GM12878 (cell line): ENCODE results near the gene SLC39A7. TPM values are rescaled to one million over a fixed set of nuclear protein-coding genes. Genes with fewer than 3 reads are reported as not detected.

Experiments
- ATAC-seq: fragments of 200-7000 bp; cut with Tn5 transposase; 3 replicates; pipeline ENCODE4 v1.9.1; 2020; ENCODE audit warnings: mild to moderate bottlenecking, moderate library complexity
- BruUV-seq: library from RNA; stranded (reverse); fragments of 400-500 nt; replicated peaks from 2 replicates; lab custom pipeline; 2021; lab: Mats Ljungman, UMichigan
- CTCF ChIA-PET: fragments of 300-600 bp; sonication (Branson Sonifier 250); formaldehyde crosslinking; extraction: SDS; loops from one replicate; lab custom pipeline; 2021; ENCODE audit warnings: inconsistent platforms; lab: Yijun Ruan, JAX
- POLR2A ChIA-PET: fragments of 350-600 bp; formaldehyde crosslinking; extraction: SDS; loops from one replicate; lab custom pipeline; 2021; ENCODE audit warnings: inconsistent platforms; lab: Charles Lee
- RAD21 ChIA-PET: fragments of 300-600 bp; sonication (Branson Sonifier 250); formaldehyde crosslinking; loops from one replicate; lab custom pipeline; 2023; ENCODE audit warnings: antibody characterized with exemption; ENCODE audit not compliant: unreplicated experiment; lab: Charles Lee
- SMC1A ChIA-PET: fragments of 300-600 bp; sonication (Branson Sonifier 250); formaldehyde crosslinking; loops from one replicate; lab custom pipeline; 2023; ENCODE audit not compliant: unreplicated experiment, uncharacterized antibody; lab: Charles Lee
- DNase-seq: peaks from one replicate; pipeline ENCODE4 v3.0.0-alpha.2; 2011; ENCODE audit warnings: low read depth, low spot score
- FAIRE-seq: peaks from 3 replicates; lab custom pipeline; 2011; peaks lifted over from hg19 to GRCh38; lab: Jason Lieb, UNC
- H2AFZ ChIP-seq: 2 replicates; pipeline ENCODE4 v1.6.0; 2011; ENCODE audit warnings: low read depth, low read length, control low read depth; ENCODE audit not compliant: control insufficient read depth
- H3K27ac ChIP-seq: 2 replicates; pipeline ENCODE4 v1.5.1; 2011; ENCODE audit warnings: control low read depth; ENCODE audit not compliant: control insufficient read depth, insufficient read depth
- H3K27me3 ChIP-seq, 2 experiments: replicated peaks in 1 of 2; 2 replicates each; pipeline versions ENCODE4 v1.6.0 to v1.6.1; 2011; ENCODE audit warnings: low read length in 1 of 2; ENCODE audit not compliant: control insufficient read depth in 2 of 2, insufficient read depth in 2 of 2
- H3K36me3 ChIP-seq, 2 experiments: 2 replicates each; pipeline ENCODE4 v1.5.1; 2011; ENCODE audit warnings: low read length in 1 of 2; ENCODE audit not compliant: control insufficient read depth in 2 of 2, insufficient read depth in 2 of 2
- H3K4me1 ChIP-seq: 2 replicates; pipeline ENCODE4 v1.6.1; 2011; ENCODE audit warnings: mild to moderate bottlenecking, low read length, moderate library complexity, mixed read lengths; ENCODE audit not compliant: control insufficient read depth, insufficient read depth
- H3K4me2 ChIP-seq: 2 replicates; pipeline ENCODE4 v1.6.0; 2011; ENCODE audit warnings: control low read depth; ENCODE audit not compliant: control insufficient read depth, insufficient read depth
- H3K4me3 ChIP-seq: fragments of 200-600 bp; sonication (generic); 2 replicates; pipeline ENCODE4 v1.5.1; 2016
- H3K79me2 ChIP-seq: 2 replicates; pipeline ENCODE4 v1.6.0; 2011; ENCODE audit warnings: low read length; ENCODE audit not compliant: control insufficient read depth, insufficient read depth
- H3K9ac ChIP-seq: 2 replicates; pipeline ENCODE4 v1.8.0; 2011; ENCODE audit warnings: low read length, control low read depth, mixed read lengths; ENCODE audit not compliant: control insufficient read depth, insufficient read depth
- H3K9me3 ChIP-seq: replicated peaks from 3 replicates; pipeline ENCODE4 v1.5.1; 2011; ENCODE audit warnings: mild to moderate bottlenecking, low read length; ENCODE audit not compliant: control insufficient read depth, insufficient read depth
- H4K20me1 ChIP-seq: 2 replicates; pipeline ENCODE4 v1.6.0; 2011; ENCODE audit not compliant: control insufficient read depth, insufficient read depth
- CBFB ChIP-seq: IDR thresholded peaks from 2 replicates; pipeline ENCODE4 v1.6.1; 2016; ENCODE audit warnings: antibody characterized with exemption, low read depth
- DPF2 ChIP-seq: fragments of 450-650 bp; IDR thresholded peaks from 2 replicates; pipeline ENCODE4 v1.6.1; 2017; ENCODE audit warnings: mild to moderate bottlenecking
- FOXM1 ChIP-seq: IDR thresholded peaks from 2 replicates; pipeline ENCODE4 v1.6.1; 2012; ENCODE audit warnings: low read depth, mild to moderate bottlenecking, inconsistent platforms, low read length, moderate library complexity
- GATAD2B ChIP-seq: fragments of 450-650 bp; conservative IDR thresholded peaks from 2 replicates; pipeline ENCODE4 v1.6.1; 2017; ENCODE audit warnings: low read depth, mild to moderate bottlenecking, moderate library complexity
- HDAC2 ChIP-seq: fragments of 200-600 bp; sonication (generic); IDR thresholded peaks from 2 replicates; pipeline ENCODE4 v1.6.1; 2017
- KLF5 ChIP-seq: fragments of 450-650 bp; IDR thresholded peaks from 2 replicates; pipeline ENCODE4 v1.6.1; 2014; ENCODE audit warnings: mild to moderate bottlenecking; ENCODE audit not compliant: partially characterized antibody
- NR2C1 ChIP-seq: fragments of 450-650 bp; IDR thresholded peaks from 2 replicates; pipeline ENCODE4 v1.6.1; 2017; ENCODE audit warnings: antibody characterized with exemption, mild to moderate bottlenecking, moderate library complexity
- POU2F2 ChIP-seq: IDR thresholded peaks from 3 replicates; pipeline ENCODE4 v1.6.1; 2011; ENCODE audit warnings: low read depth, mild to moderate bottlenecking, low read length, borderline replicate concordance
- SP1 ChIP-seq: IDR thresholded peaks from one replicate; pipeline ENCODE4 v1.6.1; 2011; ENCODE audit warnings: low read depth, low read length
- SREBF2 ChIP-seq: IDR thresholded peaks from 2 replicates; pipeline ENCODE4 v1.6.1; 2012; ENCODE audit warnings: mild to moderate bottlenecking, low read length
- WGBS: methylation state at CpG from one replicate; pipeline ENCODE4 v1.1.6; 2016; ENCODE audit warnings: low lambda C conversion rate; ENCODE audit not compliant: insufficient replicate concordance, insufficient coverage; ENCODE audit errors: missing lambda C conversion rate; 5-methylcytosine and 5-hydroxymethylcytosine counted together
- in situ Hi-C: fragments of 300-500 bp; cut with MboI; formaldehyde crosslinking; loops from 9 replicates; pipeline ENCODE4 v1.14.3; 2018; ENCODE audit warnings: mixed read lengths
- intact Hi-C: fragments of 100-400 bp; cut with micrococcal nuclease; formaldehyde crosslinking; loops from one replicate; pipeline ENCODE4 v1.14.2; 2022; ENCODE audit not compliant: unreplicated experiment
- polyA plus RNA-seq, 11 experiments: library from polyadenylated mRNA; depleted of rRNA in 4 of 11; unstranded in 6 of 11; stranded (reverse) in 5 of 11; fragments of >200 nt; fragmentation: Nextera tagmentation in 4 of 11; fragmentation: Illumina TruSeq in 1 of 11; extraction: Ambion mirVana in 4 of 11; extraction: Trizol in 1 of 11; gene quantifications; 1 replicate in 1 of 11; 2 replicates in 10 of 11; pipeline versions ENCODE4 v1.2.1 to v1.2.3, GENCODE V29; 2011 to 2016; ENCODE audit warnings: inconsistent platforms in 2 of 11, missing spikeins in 2 of 11, low read depth in 1 of 11
- total RNA-seq, 4 experiments: library from RNA; depleted of rRNA in 3 of 4; stranded (reverse); fragments of >200 nt in 3 of 4; fragmentation: Illumina TruSeq in 1 of 4; extraction: Trizol in 1 of 4; gene quantifications; 2 replicates each; pipeline versions ENCODE4 v1.2.1 to v1.2.3, GENCODE V29; 2013 to 2021
- TF ChIP-seq, protein P1 (sequence below): fragments of 450-650 bp; IDR thresholded peaks from 2 replicates; pipeline ENCODE4 v1.6.1; 2018; ENCODE audit warnings: mild to moderate bottlenecking, low read depth, moderate library complexity; ENCODE audit not compliant: partially characterized antibody
- TF ChIP-seq, protein P2 (sequence below): fragments of 450-650 bp; IDR thresholded peaks from 2 replicates; pipeline ENCODE4 v1.6.1; 2016; ENCODE audit warnings: mild to moderate bottlenecking
- TF ChIP-seq, protein P3 (sequence below): fragments of 450-650 bp; IDR thresholded peaks from 2 replicates; pipeline ENCODE4 v1.6.1; 2016; ENCODE audit warnings: mild to moderate bottlenecking

SLC39A7 gene
- total and polyA plus RNA-seq, 10 of the 15 experiments (the other 5 are each of a cell fraction or from before 2014, with no cell fraction given) = 7.3 to 63.1 (median 40.6) TPM

DNA sequence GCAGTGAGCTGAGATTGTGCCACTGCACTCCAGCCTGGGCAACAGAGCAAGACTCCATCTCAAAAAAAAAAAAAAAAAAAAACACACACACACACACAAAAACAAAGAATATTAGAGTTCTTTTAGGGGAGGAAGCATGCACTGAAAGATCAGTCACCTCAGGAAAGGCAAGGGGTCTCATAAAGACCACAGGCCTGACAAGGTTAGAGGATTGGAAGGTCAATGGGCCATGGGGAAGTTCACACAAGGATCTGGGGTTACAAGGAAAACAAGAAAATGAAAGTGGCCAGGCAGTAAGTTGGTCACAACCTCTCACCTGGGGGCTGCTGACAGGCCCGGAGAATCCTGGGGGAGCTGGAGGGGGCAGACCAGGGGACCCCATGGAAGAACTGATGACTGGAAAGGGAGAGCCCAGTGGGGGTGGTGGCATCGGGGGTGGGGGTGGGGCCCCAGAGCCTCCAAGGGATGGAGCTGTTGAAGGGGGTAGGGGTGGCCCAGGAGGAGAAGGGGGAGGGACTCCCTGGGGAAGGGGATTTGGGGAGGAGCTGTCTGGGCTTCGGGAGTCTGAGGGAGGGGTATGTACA lies 1.7 kb upstream of the SLC39A7 start:
- TF ChIP-seq, protein P1, sequence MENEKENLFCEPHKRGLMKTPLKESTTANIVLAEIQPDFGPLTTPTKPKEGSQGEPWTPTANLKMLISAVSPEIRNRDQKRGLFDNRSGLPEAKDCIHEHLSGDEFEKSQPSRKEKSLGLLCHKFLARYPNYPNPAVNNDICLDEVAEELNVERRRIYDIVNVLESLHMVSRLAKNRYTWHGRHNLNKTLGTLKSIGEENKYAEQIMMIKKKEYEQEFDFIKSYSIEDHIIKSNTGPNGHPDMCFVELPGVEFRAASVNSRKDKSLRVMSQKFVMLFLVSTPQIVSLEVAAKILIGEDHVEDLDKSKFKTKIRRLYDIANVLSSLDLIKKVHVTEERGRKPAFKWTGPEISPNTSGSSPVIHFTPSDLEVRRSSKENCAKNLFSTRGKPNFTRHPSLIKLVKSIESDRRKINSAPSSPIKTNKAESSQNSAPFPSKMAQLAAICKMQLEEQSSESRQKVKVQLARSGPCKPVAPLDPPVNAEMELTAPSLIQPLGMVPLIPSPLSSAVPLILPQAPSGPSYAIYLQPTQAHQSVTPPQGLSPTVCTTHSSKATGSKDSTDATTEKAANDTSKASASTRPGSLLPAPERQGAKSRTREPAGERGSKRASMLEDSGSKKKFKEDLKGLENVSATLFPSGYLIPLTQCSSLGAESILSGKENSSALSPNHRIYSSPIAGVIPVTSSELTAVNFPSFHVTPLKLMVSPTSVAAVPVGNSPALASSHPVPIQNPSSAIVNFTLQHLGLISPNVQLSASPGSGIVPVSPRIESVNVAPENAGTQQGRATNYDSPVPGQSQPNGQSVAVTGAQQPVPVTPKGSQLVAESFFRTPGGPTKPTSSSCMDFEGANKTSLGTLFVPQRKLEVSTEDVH = no peak
- TF ChIP-seq KLF5 (no peak), DPF2 (no peak), FOXM1 (no peak), SP1 (no peak), HDAC2 (no peak), POU2F2 (no peak), SREBF2 (no peak), NR2C1 (no peak), GATAD2B (no peak), CBFB (no peak)
- TF ChIP-seq, protein P2, sequence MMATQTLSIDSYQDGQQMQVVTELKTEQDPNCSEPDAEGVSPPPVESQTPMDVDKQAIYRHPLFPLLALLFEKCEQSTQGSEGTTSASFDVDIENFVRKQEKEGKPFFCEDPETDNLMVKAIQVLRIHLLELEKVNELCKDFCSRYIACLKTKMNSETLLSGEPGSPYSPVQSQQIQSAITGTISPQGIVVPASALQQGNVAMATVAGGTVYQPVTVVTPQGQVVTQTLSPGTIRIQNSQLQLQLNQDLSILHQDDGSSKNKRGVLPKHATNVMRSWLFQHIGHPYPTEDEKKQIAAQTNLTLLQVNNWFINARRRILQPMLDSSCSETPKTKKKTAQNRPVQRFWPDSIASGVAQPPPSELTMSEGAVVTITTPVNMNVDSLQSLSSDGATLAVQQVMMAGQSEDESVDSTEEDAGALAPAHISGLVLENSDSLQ = no peak
- TF ChIP-seq, protein P3, sequence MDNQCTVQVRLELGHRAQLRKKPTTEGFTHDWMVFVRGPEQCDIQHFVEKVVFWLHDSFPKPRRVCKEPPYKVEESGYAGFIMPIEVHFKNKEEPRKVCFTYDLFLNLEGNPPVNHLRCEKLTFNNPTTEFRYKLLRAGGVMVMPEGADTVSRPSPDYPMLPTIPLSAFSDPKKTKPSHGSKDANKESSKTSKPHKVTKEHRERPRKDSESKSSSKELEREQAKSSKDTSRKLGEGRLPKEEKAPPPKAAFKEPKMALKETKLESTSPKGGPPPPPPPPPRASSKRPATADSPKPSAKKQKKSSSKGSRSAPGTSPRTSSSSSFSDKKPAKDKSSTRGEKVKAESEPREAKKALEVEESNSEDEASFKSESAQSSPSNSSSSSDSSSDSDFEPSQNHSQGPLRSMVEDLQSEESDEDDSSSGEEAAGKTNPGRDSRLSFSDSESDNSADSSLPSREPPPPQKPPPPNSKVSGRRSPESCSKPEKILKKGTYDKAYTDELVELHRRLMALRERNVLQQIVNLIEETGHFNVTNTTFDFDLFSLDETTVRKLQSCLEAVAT = no peak
- TF ChIP-seq, all 136 proteins: peak for 0
- ChIA-PET POLR2A (interaction anchor here (0.7 to 1.4 kb wide), 7 partner anchors 10 to 78 kb away, joined by 3 to 12 read pairs (median 3); partner anchors contain the start of genes B3GALT4 and RING1), RAD21 (interaction anchor here (1.0 to 1.9 kb wide), 4 partner anchors 9 to 50 kb away, joined by 3 to 11 read pairs (median 4); partner anchors contain the start of gene RING1), SMC1A (interaction anchor here (1.0 to 1.8 kb wide), 2 partner anchors 10 to 49 kb away, joined by 3 to 5 read pairs; no protein-coding TSS in a partner anchor), CTCF (interaction anchor here (1.0 to 5.8 kb wide), 8 partner anchors 10 to 74 kb away, joined by 3 to 41 read pairs (median 8); partner anchors contain the start of gene RING1)
- H3K4me2 ChIP-seq = peak overlapping the region; percentile 77
- 50% methylated on average over 2 of the region's 3 CpGs for WGBS
- no TSS peak for BruUV-seq
- H3K36me3 ChIP-seq = peaks cover 19 to 41% of the 10 kb centered on the region in 2 experiments
- H3K9me3 ChIP-seq = no peaks in the 10 kb centered on the region
- no peaks in the 10 kb centered on the region for H4K20me1 ChIP-seq
- no peak overlapping the region; the same call in 1 of the 2 replicates for H3K27ac ChIP-seq
- H3K4me3 ChIP-seq = peak overlapping the region; percentile 75; the same call in 1 of the 2 replicates
- in situ Hi-C loops = no loop called here
- no peak for FAIRE-seq
- H2AFZ ChIP-seq = no peak overlapping the region
- intact Hi-C loops = no loop called here
- peaks cover 33% of the 10 kb centered on the region for H3K79me2 ChIP-seq
- peaks cover 24% of the 10 kb centered on the region for H3K4me1 ChIP-seq
- no peak for ATAC-seq
- no peak overlapping the region for H3K9ac ChIP-seq
- H3K27me3 ChIP-seq = no peaks in the 10 kb centered on the region
- no peak for DNase-seq
